Naive thymus-derived CD8-positive, alpha-beta T cell (primary cell): ENCODE measurements around the gene OGFR. TPM values are rescaled to one million over a fixed set of nuclear protein-coding genes. Genes with fewer than 3 reads are reported as not detected.
"Not testable (repeated sequence)": the region's sequence is repeated elsewhere in the genome, so short reads cannot be mapped to it uniquely, and the experiment has no call there.

ENCODE experiments used
- ATAC-seq, 2 donors: fragments of 150-1000 bp; cut with Tn5 transposase in 1 of 2; sonication (Bioruptor Pico), chemical (Tn5 transposase) in 1 of 2; 1 replicate in 1 of 2; 2 replicates in 1 of 2; pipeline ENCODE4 v1.10.0; 2021; ENCODE audit warnings: mild to moderate bottlenecking in 2 of 2, moderate library complexity in 2 of 2
- POLR2A ChIA-PET: fragments of 350-600 bp; sonication (Branson Sonifier 250); formaldehyde crosslinking; loops from one replicate; lab custom pipeline; 2021; ENCODE audit warnings: antibody characterized with exemption; lab: Charles Lee
- DNase-seq, 10 donors: peaks; one replicate each; pipeline versions ENCODE4 v3.0.0 to v3.0.0-alpha.2; 2020 to 2022
- H3K27ac Mint-ChIP-seq, 10 donors: one replicate each; pipeline ENCODE4 v1.8.0; 2020 to 2022; ENCODE audit warnings: mild to moderate bottlenecking in 10 of 10, mixed read lengths in 10 of 10, moderate library complexity in 4 of 10, inconsistent platforms in 1 of 10
- H3K27me3 Mint-ChIP-seq, 5 donors: one replicate each; pipeline ENCODE4 v1.8.0; 2021 to 2022; ENCODE audit warnings: mixed read lengths in 5 of 5
- H3K36me3 Mint-ChIP-seq, 3 donors: one replicate each; pipeline ENCODE4 v1.8.0; 2020 to 2022; ENCODE audit warnings: mixed read lengths in 3 of 3, mild to moderate bottlenecking in 2 of 3, inconsistent platforms in 1 of 3
- H3K4me1 Mint-ChIP-seq, 4 donors: one replicate each; pipeline ENCODE4 v1.8.0; 2021 to 2022; ENCODE audit warnings: mixed read lengths in 4 of 4
- H3K4me3 Mint-ChIP-seq, 10 donors: one replicate each; pipeline ENCODE4 v1.8.0; 2020 to 2022; ENCODE audit warnings: mild to moderate bottlenecking in 10 of 10, mixed read lengths in 10 of 10, moderate library complexity in 6 of 10, inconsistent platforms in 1 of 10
- H3K9me3 Mint-ChIP-seq, 9 donors: one replicate each; pipeline ENCODE4 v1.8.0; 2020 to 2022; ENCODE audit warnings: mixed read lengths in 9 of 9, mild to moderate bottlenecking in 3 of 9, inconsistent platforms in 1 of 9, moderate library complexity in 1 of 9
- polyA plus RNA-seq, 3 donors: library from polyadenylated mRNA; unstranded; fragments of 300-500 nt; fragmentation: Illumina TruSeq; gene quantifications; one replicate each; pipeline ENCODE4 v1.2.3, GENCODE V29; 2021
- total RNA-seq, 8 experiments: library from RNA in 2 of 8; stranded (reverse) in 2 of 8; gene quantifications; one replicate each; pipeline ENCODE4 v1.2.3 and lab custom pipeline; 2021 to 2026

Gene OGFR
- total and polyA plus RNA-seq, 5 experiments from 2014 or later = 26.5 to 79.9 (median 58.2) TPM

DNA sequence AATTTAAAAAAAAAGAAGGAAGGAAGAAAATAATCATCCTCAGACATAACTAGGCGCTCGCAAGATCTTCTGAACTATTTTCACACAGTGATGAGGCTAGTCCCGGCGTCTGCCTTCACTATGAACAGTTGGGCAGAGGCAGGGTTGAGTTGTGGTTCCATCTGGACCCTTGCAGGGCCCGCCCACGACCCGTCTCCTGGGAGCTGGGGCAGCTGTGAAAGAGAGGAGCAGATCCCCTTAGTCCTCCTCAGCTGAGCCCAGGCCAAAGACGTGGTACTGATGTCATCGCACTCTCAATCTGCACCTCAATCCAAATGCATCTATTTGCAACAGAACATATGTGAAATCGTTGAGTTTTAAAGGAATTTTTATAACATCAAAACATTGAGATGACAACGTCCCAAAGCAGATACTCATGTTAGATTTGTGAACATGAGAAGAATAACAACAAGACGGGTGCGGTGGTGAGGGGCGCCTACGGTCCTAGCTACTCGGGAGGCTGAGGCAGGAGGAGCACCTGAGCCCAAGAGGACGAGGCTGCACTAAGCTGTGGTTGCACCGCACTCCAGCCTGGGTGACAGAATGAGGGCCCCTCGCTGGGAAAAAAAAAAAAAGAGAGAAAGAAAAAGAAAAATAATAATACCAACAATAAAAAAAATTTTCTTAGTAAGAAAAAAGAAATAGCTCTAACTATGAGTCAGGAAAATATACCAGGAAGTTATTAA, 41.7 kb downstream of the OGFR start:
- DNase-seq = no peak
- POLR2A ChIA-PET = interaction anchor here (0.9 kb wide), 1 partner anchor 371 kb away, joined by 5 read pairs; no protein-coding TSS in a partner anchor
- Mint-ChIP-seq H3K4me3 (no peak overlapping the region), H3K9me3 (no peaks in the 10 kb centered on the region), H3K36me3 (peaks cover 0 to 21% (median 8%) of the 10 kb centered on the region in 3 donors), H3K4me1 (peaks cover 0 to 5% (median 0%) of the 10 kb centered on the region in 4 donors), H3K27me3 (no peaks in the 10 kb centered on the region), H3K27ac (no peak overlapping the region)
- ATAC-seq = no peak

DNA sequence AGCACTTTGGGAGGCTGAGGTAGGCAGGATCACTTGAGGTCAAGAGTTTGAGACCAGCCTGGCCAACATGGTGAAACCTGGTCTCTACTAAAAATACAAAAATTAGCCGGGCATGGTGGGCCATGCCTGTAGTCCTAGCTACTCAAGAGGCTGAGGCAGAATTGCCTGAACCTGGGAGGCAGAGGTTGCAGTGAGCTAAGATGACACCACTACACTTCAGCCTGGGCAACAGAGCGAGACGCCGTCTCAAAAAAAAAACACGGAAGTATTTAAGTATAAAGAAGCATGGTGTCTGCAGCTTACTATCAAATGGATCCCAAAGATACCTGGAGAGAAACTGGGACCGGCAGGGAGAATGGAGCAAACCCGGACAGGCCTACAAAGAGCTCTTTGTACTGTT, 44.3 kb downstream of the OGFR start:
- H3K9me3 Mint-ChIP-seq = not testable (repeated sequence)
- peak overlapping the region in 2 of 10 donors; percentile 4 to 50 for H3K27ac Mint-ChIP-seq

GRCh38 chr20:62849431-62849830, 44.8 kb downstream of the OGFR start:
- H3K27ac Mint-ChIP-seq = peak overlapping the region in 1 of 10 donors; percentile 64
- POLR2A ChIA-PET = no interaction called here
- DNase-seq (no peak), ATAC-seq (no peak)
- peaks cover 0 to 41% (median 19%) of the 10 kb centered on the region in 3 donors for H3K36me3 Mint-ChIP-seq
- no peaks in the 10 kb centered on the region for H3K27me3 Mint-ChIP-seq
- H3K4me3 Mint-ChIP-seq = no peak overlapping the region
- H3K9me3 Mint-ChIP-seq = no peaks in the 10 kb centered on the region
- H3K4me1 Mint-ChIP-seq = peaks cover 0 to 7% (median 2%) of the 10 kb centered on the region in 4 donors

More for the DNA sequence above, 44.3 kb downstream of the OGFR start:
- H3K27me3 Mint-ChIP-seq, POLR2A ChIA-PET, ATAC-seq, DNase-seq, H3K4me3 Mint-ChIP-seq, H3K4me1 Mint-ChIP-seq: not testable (repeated sequence)
- peaks cover 0 to 36% (median 18%) of the 10 kb centered on the region in 3 donors for H3K36me3 Mint-ChIP-seq

- ATAC-seq (no peak), DNase-seq (no peak)
- peak overlapping the region in 3 of 10 donors; percentile 35 to 64 (median 37) for H3K27ac Mint-ChIP-seq
- peaks cover 0 to 7% (median 3%) of the 10 kb centered on the region in 4 donors for H3K4me1 Mint-ChIP-seq
- POLR2A ChIA-PET = no interaction called here
- H3K27me3 Mint-ChIP-seq = no peaks in the 10 kb centered on the region
- H3K36me3 Mint-ChIP-seq = peaks cover 0 to 43% (median 22%) of the 10 kb centered on the region in 3 donors
- H3K4me3 Mint-ChIP-seq = no peak overlapping the region
- no peaks in the 10 kb centered on the region for H3K9me3 Mint-ChIP-seq
These were observed 45.8 kb downstream of the OGFR start for GRCh38 chr20:62850333-62850974.

DNA sequence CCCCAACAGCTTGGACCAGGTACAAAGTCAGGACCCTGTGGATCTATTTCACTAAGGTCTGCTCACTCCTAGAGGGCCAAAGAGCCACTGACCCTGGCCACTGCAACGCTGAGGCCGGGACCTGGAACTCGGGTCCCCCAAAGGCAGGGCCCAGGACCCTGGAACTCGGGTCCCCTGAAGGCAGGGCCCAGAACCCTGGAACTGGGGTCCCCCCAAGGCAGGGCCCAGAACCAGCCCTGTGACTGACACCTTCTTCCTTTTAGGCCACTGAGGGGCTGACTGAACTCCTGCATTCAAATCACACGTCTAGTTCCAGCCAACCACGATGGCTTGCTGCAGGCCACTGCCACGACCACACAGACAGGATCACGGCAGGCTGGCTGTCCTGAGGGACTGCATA, 47.6 kb downstream of the OGFR start:
- no peaks in the 10 kb centered on the region for H3K9me3 Mint-ChIP-seq
- no peak for ATAC-seq
- no peaks in the 10 kb centered on the region for H3K27me3 Mint-ChIP-seq
- H3K36me3 Mint-ChIP-seq = peaks cover 0 to 41% (median 25%) of the 10 kb centered on the region in 3 donors
- no peak overlapping the region for H3K4me3 Mint-ChIP-seq
- POLR2A ChIA-PET = no interaction called here
- no peak for DNase-seq
- H3K4me1 Mint-ChIP-seq = peaks cover 0 to 9% (median 3%) of the 10 kb centered on the region in 4 donors
- H3K27ac Mint-ChIP-seq = no peak overlapping the region

GRCh38 chr20:62852841-62853240, 48.2 kb downstream of the OGFR start:
- POLR2A ChIA-PET = no interaction called here
- H3K27ac Mint-ChIP-seq = no peak overlapping the region
- no peaks in the 10 kb centered on the region for H3K9me3 Mint-ChIP-seq
- DNase-seq = no peak
- no peak for ATAC-seq
- peaks cover 0 to 43% (median 27%) of the 10 kb centered on the region in 3 donors for H3K36me3 Mint-ChIP-seq
- peaks cover 0 to 13% (median 3%) of the 10 kb centered on the region in 4 donors for H3K4me1 Mint-ChIP-seq
- H3K4me3 Mint-ChIP-seq = no peak overlapping the region
- no peaks in the 10 kb centered on the region for H3K27me3 Mint-ChIP-seq

DNA sequence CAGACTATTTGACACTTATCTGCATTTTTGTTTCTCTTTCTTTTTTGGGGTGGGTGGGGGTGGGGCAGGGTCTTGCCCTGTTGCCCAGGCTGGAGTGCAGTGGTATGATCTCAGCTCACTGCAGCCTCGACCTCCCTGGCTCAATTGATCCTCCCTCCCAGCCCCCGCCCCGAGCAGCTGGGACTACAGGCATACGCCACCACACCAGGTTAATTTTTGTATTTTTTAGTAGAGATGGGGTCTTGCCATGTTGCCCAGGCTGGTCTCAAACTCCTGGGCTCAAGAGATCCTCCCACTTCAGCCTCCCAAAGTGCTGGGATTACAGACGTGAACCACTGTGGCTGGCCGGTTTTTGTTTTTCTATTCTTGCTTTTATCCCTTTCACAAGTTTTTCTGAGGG, 48.7 kb downstream of the OGFR start:
- H3K27ac Mint-ChIP-seq, POLR2A ChIA-PET, H3K4me3 Mint-ChIP-seq, H3K27me3 Mint-ChIP-seq, H3K9me3 Mint-ChIP-seq, DNase-seq, ATAC-seq: not testable (repeated sequence)
- Mint-ChIP-seq H3K36me3 (peaks cover 0 to 43% (median 27%) of the 10 kb centered on the region in 3 donors), H3K4me1 (peaks cover 0 to 18% (median 6%) of the 10 kb centered on the region in 4 donors)

DNA sequence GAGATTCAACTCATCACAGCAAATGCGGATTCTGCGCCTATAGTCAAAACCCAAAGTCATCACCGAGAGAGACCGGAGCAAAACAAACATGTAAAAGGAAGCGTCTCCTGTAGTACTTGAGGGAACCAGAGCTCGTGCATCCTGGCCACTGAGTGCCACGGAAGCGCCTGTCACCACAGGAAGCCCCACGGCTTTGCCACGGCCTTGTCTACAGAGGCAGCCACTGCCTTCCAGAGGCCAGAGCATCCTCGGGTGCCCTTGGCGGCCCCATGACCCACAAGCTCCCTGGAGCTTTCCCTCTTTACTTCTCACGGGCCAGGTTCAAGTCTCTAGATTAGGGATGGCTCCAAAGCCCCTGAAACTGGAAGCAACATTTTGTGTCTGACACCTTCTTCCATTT, 49.5 kb downstream of the OGFR start:
- peaks cover 0 to 43% (median 27%) of the 10 kb centered on the region in 3 donors for H3K36me3 Mint-ChIP-seq
- no peak for DNase-seq
- no peak for ATAC-seq
- no peaks in the 10 kb centered on the region for H3K9me3 Mint-ChIP-seq
- H3K4me1 Mint-ChIP-seq = peaks cover 2 to 20% (median 8%) of the 10 kb centered on the region in 4 donors
- H3K27me3 Mint-ChIP-seq = no peaks in the 10 kb centered on the region
- no peak overlapping the region for H3K4me3 Mint-ChIP-seq
- H3K27ac Mint-ChIP-seq = no peak overlapping the region
- POLR2A ChIA-PET = no interaction called here

- DNase-seq (no peak), ATAC-seq (no peak)
- no peaks in the 10 kb centered on the region for H3K9me3 Mint-ChIP-seq
- POLR2A ChIA-PET = no interaction called here
- H3K27me3 Mint-ChIP-seq = no peaks in the 10 kb centered on the region
- no peak overlapping the region for H3K27ac Mint-ChIP-seq
- no peak overlapping the region for H3K4me3 Mint-ChIP-seq
- H3K36me3 Mint-ChIP-seq = peaks cover 0 to 39% (median 27%) of the 10 kb centered on the region in 3 donors
- H3K4me1 Mint-ChIP-seq = peaks cover 8 to 25% (median 13%) of the 10 kb centered on the region in 4 donors
These were observed 50.5 kb downstream of the OGFR start for GRCh38 chr20:62855120-62855519.

- Mint-ChIP-seq H3K9me3 (no peaks in the 10 kb centered on the region), H3K4me3 (no peak overlapping the region), H3K36me3 (peaks cover 0 to 33% (median 24%) of the 10 kb centered on the region in 3 donors), H3K27me3 (no peaks in the 10 kb centered on the region), H3K27ac (no peak overlapping the region), H3K4me1 (peaks cover 8 to 34% (median 20%) of the 10 kb centered on the region in 4 donors)
- POLR2A ChIA-PET = no interaction called here
- no peak for DNase-seq
- ATAC-seq = no peak
These were observed 52.4 kb downstream of the OGFR start for GRCh38 chr20:62856931-62857619.

DNA sequence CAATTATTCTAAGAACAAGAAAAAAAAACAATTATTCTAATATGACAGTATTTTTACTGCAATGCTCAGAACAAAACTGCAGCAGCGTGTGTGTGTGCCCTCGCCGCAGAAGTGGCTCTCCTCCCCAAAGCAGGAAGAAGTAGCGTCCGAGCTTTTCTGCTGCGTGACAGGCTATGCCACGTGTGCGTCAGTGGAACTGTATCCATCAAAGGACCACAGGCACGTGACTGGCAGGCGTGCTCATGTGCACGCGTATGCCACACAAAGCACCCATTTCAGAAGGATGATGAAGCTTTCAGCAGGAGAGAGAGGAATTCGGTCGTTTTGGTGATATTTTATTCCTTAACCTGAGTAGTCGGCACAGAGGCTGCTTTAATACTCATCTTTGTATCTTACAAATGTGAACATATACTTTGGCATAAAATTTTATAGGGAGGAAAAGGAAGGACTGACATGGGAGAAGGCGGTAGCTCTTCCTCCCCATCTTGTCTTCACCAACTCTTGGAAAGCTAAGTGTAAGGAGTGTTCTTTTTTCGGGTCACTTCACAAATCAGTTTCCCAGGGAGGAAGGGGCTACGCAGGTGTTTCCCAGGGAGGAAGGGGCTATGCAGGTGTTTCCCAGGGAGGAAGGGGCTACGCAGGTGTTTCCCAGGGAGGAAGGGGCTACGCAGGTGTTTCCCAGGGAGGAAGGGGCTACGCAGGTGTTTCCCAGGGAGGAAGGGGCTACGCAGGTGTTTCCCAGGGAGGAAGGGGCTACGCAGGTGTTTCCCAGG, 53.6 kb downstream of the OGFR start:
- no peak for ATAC-seq
- H3K36me3 Mint-ChIP-seq = peaks cover 0 to 26% (median 15%) of the 10 kb centered on the region in 3 donors
- H3K27ac Mint-ChIP-seq = no peak overlapping the region
- H3K4me3 Mint-ChIP-seq = peak overlapping the region in 3 of 10 donors; percentile 36 to 56 (median 47)
- peak in 1 of 10 donors; percentile 52 for DNase-seq
- peaks cover 10 to 29% (median 22%) of the 10 kb centered on the region in 4 donors for H3K4me1 Mint-ChIP-seq
- no peaks in the 10 kb centered on the region for H3K9me3 Mint-ChIP-seq
- H3K27me3 Mint-ChIP-seq = no peaks in the 10 kb centered on the region
- POLR2A ChIA-PET = interaction anchor here (0.8 to 1.1 kb wide), 2 partner anchors 64 to 80 kb away, joined by 3 read pairs; partner anchors contain the start of gene GID8

DNA sequence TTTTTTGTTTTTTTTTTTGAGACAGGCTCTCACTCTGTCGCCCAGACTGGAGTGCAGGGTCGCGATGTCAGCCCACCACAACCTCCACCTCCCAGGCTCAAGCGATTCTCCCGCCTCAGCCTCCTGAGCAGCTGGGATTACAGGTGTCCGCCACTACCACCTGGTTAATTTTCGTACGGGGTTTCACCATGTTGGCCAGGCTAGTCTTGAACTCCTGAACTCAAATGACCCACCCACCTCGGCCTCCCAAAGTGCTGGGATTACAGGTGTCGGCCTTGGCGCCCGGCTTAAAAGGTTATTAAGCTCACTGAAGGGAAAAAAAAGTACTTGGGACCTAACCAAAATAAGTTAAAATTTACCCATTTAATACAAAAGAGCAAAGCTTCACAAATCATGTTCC, 55.1 kb downstream of the OGFR start:
- Mint-ChIP-seq H3K9me3 (no peaks in the 10 kb centered on the region), H3K36me3 (peaks cover 0 to 13% (median 9%) of the 10 kb centered on the region in 3 donors), H3K4me1 (peaks cover 10 to 29% (median 22%) of the 10 kb centered on the region in 4 donors), H3K4me3 (peak overlapping the region; percentile 61 to 88 (median 72)), H3K27ac (peak overlapping the region in 4 of 10 donors; percentile 66 to 84 (median 73)), H3K27me3 (no peaks in the 10 kb centered on the region)
- no peak for DNase-seq
- POLR2A ChIA-PET = interaction anchor here (0.7 kb wide), 1 partner anchor 66 kb away, joined by 3 read pairs; no protein-coding TSS in a partner anchor
- ATAC-seq = no peak
